ENCODE measurements around the gene SEPTIN3.

Gene SEPTIN3

GRCh38 chr22:42000466-42000865 is 31.2 kb downstream of the SEPTIN3 start:
- H3K36me3 ChIP-seq (ENCODE audit: control insufficient read depth, insufficient read depth, low read length), result peaks cover 3% of the 10 kb centered on the region; the same call in 1 of the 2 replicates
- H3K9ac ChIP-seq (ENCODE audit: low read length), result no peak overlapping the region
- H3K27me3 ChIP-seq (ENCODE audit: control insufficient read depth, insufficient read depth, low read length), result peaks cover 8% of the 10 kb centered on the region; the same call in 1 of the 2 replicates
- H3K27ac ChIP-seq (ENCODE audit: low read depth, low read length), result no peak overlapping the region
- no peak overlapping the region for H3K4me3 ChIP-seq (ENCODE audit: low read depth, low read length)
- H3K9me3 ChIP-seq (ENCODE audit: control insufficient read depth, insufficient read depth, low read depth, low read length), result no peaks in the 10 kb centered on the region
- H3K4me1 ChIP-seq (ENCODE audit: control insufficient read depth, insufficient read depth, low read length), result no peaks in the 10 kb centered on the region

GRCh38 chr22:42001121-42001520 is 31.9 kb downstream of the SEPTIN3 start:
- no peaks in the 10 kb centered on the region for H3K4me1 ChIP-seq (ENCODE audit: control insufficient read depth, insufficient read depth, low read length)
- peaks cover 8% of the 10 kb centered on the region; the same call in 1 of the 2 replicates for H3K27me3 ChIP-seq (ENCODE audit: control insufficient read depth, insufficient read depth, low read length)
- H3K9me3 ChIP-seq (ENCODE audit: control insufficient read depth, insufficient read depth, low read depth, low read length), result no peaks in the 10 kb centered on the region
- peaks cover 3% of the 10 kb centered on the region; the same call in 1 of the 2 replicates for H3K36me3 ChIP-seq (ENCODE audit: control insufficient read depth, insufficient read depth, low read length)
- no peak overlapping the region for H3K9ac ChIP-seq (ENCODE audit: low read length)
- H3K27ac ChIP-seq (ENCODE audit: low read depth, low read length), result no peak overlapping the region
- H3K4me3 ChIP-seq (ENCODE audit: low read depth, low read length), result no peak overlapping the region

GRCh38 chr22:42001706-42002105 is 32.5 kb downstream of the SEPTIN3 start:
- no peak overlapping the region for H3K27ac ChIP-seq (ENCODE audit: low read depth, low read length)
- H3K36me3 ChIP-seq (ENCODE audit: control insufficient read depth, insufficient read depth, low read length), result peaks cover 1% of the 10 kb centered on the region; the same call in 1 of the 2 replicates
- peaks cover 8% of the 10 kb centered on the region; the same call in 1 of the 2 replicates for H3K27me3 ChIP-seq (ENCODE audit: control insufficient read depth, insufficient read depth, low read length)
- H3K4me3 ChIP-seq (ENCODE audit: low read depth, low read length), result no peak overlapping the region
- no peak overlapping the region for H3K9ac ChIP-seq (ENCODE audit: low read length)
- H3K4me1 ChIP-seq (ENCODE audit: control insufficient read depth, insufficient read depth, low read length), result no peaks in the 10 kb centered on the region
- H3K9me3 ChIP-seq (ENCODE audit: control insufficient read depth, insufficient read depth, low read depth, low read length), result no peaks in the 10 kb centered on the region

GRCh38 chr22:42007922-42008321 is 38.7 kb downstream of the SEPTIN3 start:
- Histone ChIP-seq H3K4me1 (ENCODE audit: control insufficient read depth, insufficient read depth, low read length) (no peaks in the 10 kb centered on the region), H3K27ac (ENCODE audit: low read depth, low read length) (no peak overlapping the region), H3K9me3 (ENCODE audit: control insufficient read depth, insufficient read depth, low read depth, low read length) (peaks cover 10% of the 10 kb centered on the region), H3K4me3 (ENCODE audit: low read depth, low read length) (no peak overlapping the region), H3K36me3 (ENCODE audit: control insufficient read depth, insufficient read depth, low read length) (no peaks in the 10 kb centered on the region), H3K9ac (ENCODE audit: low read length) (no peak overlapping the region), H3K27me3 (ENCODE audit: control insufficient read depth, insufficient read depth, low read length) (no peaks in the 10 kb centered on the region)

GRCh38 chr22:42010778-42011177 is 41.5 kb downstream of the SEPTIN3 start:
- Histone ChIP-seq H3K4me1 (ENCODE audit: control insufficient read depth, insufficient read depth, low read length) (no peaks in the 10 kb centered on the region), H3K4me3 (ENCODE audit: low read depth, low read length) (no peak overlapping the region), H3K9ac (ENCODE audit: low read length) (no peak overlapping the region), H3K36me3 (ENCODE audit: control insufficient read depth, insufficient read depth, low read length) (no peaks in the 10 kb centered on the region), H3K9me3 (ENCODE audit: control insufficient read depth, insufficient read depth, low read depth, low read length) (peaks cover 10% of the 10 kb centered on the region), H3K27me3 (ENCODE audit: control insufficient read depth, insufficient read depth, low read length) (no peaks in the 10 kb centered on the region), H3K27ac (ENCODE audit: low read depth, low read length) (no peak overlapping the region)

GRCh38 chr22:42013385-42013784 is 44.1 kb downstream of the SEPTIN3 start:
- H3K9ac ChIP-seq (ENCODE audit: low read length), result no peak overlapping the region
- H3K9me3 ChIP-seq (ENCODE audit: control insufficient read depth, insufficient read depth, low read depth, low read length), result peaks cover 10% of the 10 kb centered on the region
- H3K36me3 ChIP-seq (ENCODE audit: control insufficient read depth, insufficient read depth, low read length), result no peaks in the 10 kb centered on the region
- no peak overlapping the region for H3K27ac ChIP-seq (ENCODE audit: low read depth, low read length)
- H3K4me3 ChIP-seq (ENCODE audit: low read depth, low read length), result no peak overlapping the region
- no peaks in the 10 kb centered on the region for H3K4me1 ChIP-seq (ENCODE audit: control insufficient read depth, insufficient read depth, low read length)
- peaks cover 4% of the 10 kb centered on the region; the same call in 1 of the 2 replicates for H3K27me3 ChIP-seq (ENCODE audit: control insufficient read depth, insufficient read depth, low read length)

GRCh38 chr22:42016111-42016510 is 46.9 kb downstream of the SEPTIN3 start:
- Histone ChIP-seq H3K4me1 (ENCODE audit: control insufficient read depth, insufficient read depth, low read length) (no peaks in the 10 kb centered on the region), H3K4me3 (ENCODE audit: low read depth, low read length) (no peak overlapping the region), H3K36me3 (ENCODE audit: control insufficient read depth, insufficient read depth, low read length) (no peaks in the 10 kb centered on the region), H3K9ac (ENCODE audit: low read length) (no peak overlapping the region), H3K27me3 (ENCODE audit: control insufficient read depth, insufficient read depth, low read length) (peaks cover 4% of the 10 kb centered on the region; the same call in 1 of the 2 replicates), H3K27ac (ENCODE audit: low read depth, low read length) (no peak overlapping the region), H3K9me3 (ENCODE audit: control insufficient read depth, insufficient read depth, low read depth, low read length) (no peaks in the 10 kb centered on the region)

- H3K9me3 ChIP-seq (ENCODE audit: control insufficient read depth, insufficient read depth, low read depth, low read length), result no peaks in the 10 kb centered on the region
- H3K4me3 ChIP-seq (ENCODE audit: low read depth, low read length), result no peak overlapping the region
- peaks cover 4% of the 10 kb centered on the region; the same call in 1 of the 2 replicates for H3K27me3 ChIP-seq (ENCODE audit: control insufficient read depth, insufficient read depth, low read length)
- H3K27ac ChIP-seq (ENCODE audit: low read depth, low read length), result no peak overlapping the region
- no peak overlapping the region for H3K9ac ChIP-seq (ENCODE audit: low read length)
- H3K36me3 ChIP-seq (ENCODE audit: control insufficient read depth, insufficient read depth, low read length), result no peaks in the 10 kb centered on the region
- no peaks in the 10 kb centered on the region for H3K4me1 ChIP-seq (ENCODE audit: control insufficient read depth, insufficient read depth, low read length)
Measured at GRCh38 chr22:42018224-42018623, 49.0 kb downstream of the SEPTIN3 start.
